Measurements from ENCODE around the gene ATN1.
"Not testable (repeated sequence)": the region's sequence is repeated elsewhere in the genome, so short reads cannot be mapped to it uniquely, and the experiment has no call there.

GRCh38 chr12:6879824-6880223, 47.9 kb upstream of the ATN1 start:
- TF ChIP-seq POLR2A, CTCF (IDR thresholded peaks at IDR 0.05): not testable (repeated sequence)
